Bronchial epithelial cell (primary cell): ENCODE data around the gene BRAP. TPM values are rescaled to one million over a fixed set of nuclear protein-coding genes. Genes with fewer than 3 reads are reported as not detected.

Source experiments
- total RNA-seq: library from RNA; depleted of rRNA; stranded (reverse); fragments of >200 nt; gene quantifications from 2 replicates; pipeline ENCODE4 v1.2.1, GENCODE V29; 2014

The BRAP gene
- total RNA-seq, 1 donor from 2014 or later = 18.7 TPM

Other genes starting within 250 kb of the BRAP start
- 8.7 and 11.0 TPM in 2 replicates for gene ATXN2, start 86.6 kb downstream of the BRAP start, total RNA-seq
- gene ACAD10, start 97 bp upstream of the BRAP start, total RNA-seq = 11.6 and 12.8 TPM in 2 replicates
- gene ALDH2, start 81.0 kb upstream of the BRAP start, total RNA-seq = 41.9 and 106 TPM in 2 replicates
- 43.3 and 45.5 TPM in 2 replicates for gene MAPKAPK5, start 156.3 kb upstream of the BRAP start, total RNA-seq